NCI-H748 (cell line): ENCODE data around the gene TREML4.

ENCODE experiments used
- DNase-seq: peaks from one replicate; lab custom pipeline; 2025; ENCODE audit not compliant: unreplicated experiment; lab: John Stamatoyannopoulos, UW

The TREML4 gene

GRCh38 chr6:41283600-41283999, 55.5 kb downstream of the TREML4 start:
- no peak for DNase-seq

- no peak for DNase-seq
Measured at GRCh38 chr6:41284726-41285125, 56.6 kb downstream of the TREML4 start.

GRCh38 chr6:41286544-41287346, 58.6 kb downstream of the TREML4 start, which contains the start of gene TREM1:
TREM1 (minus strand) TSS chr6:41286682; CDS start chr6:41286655, 27 bp downstream.
- no peak for DNase-seq

GRCh38 chr6:41288030-41288753, 60.0 kb downstream of the TREML4 start:
- DNase-seq: peak; percentile 99
